ENCODE measurements around the gene AIPL1.

- TF ChIP-seq SUZ12 (IDR thresholded peaks at IDR 0.05; ENCODE audit: extremely low read depth, insufficient read depth, insufficient read length) (no peak), YY1 (IDR thresholded peaks at IDR 0.05; ENCODE audit: insufficient read depth, insufficient read length) (no peak), ZNF274 (IDR thresholded peaks at IDR 0.05; ENCODE audit: low read depth, low read length) (no peak)
Observed at GRCh38 chr17:6428207-6428965, 6.5 kb downstream of the AIPL1 start.
